Sigmoid colon (tissue), 4 donors: ENCODE data around the gene PRMT9.

Source experiments
- CTCF ChIP-seq, 4 experiments: fragments of 450-650 bp in 3 of 4; fragments of 200-600 bp in 1 of 4; IDR thresholded peaks; one replicate each; pipeline ENCODE4 v1.5.1; 2016 to 2019; ENCODE audit warnings: antibody characterized with exemption in 4 of 4, mild to moderate bottlenecking in 3 of 4, moderate library complexity in 2 of 4
- EP300 ChIP-seq, 4 donors: sonication (generic); formaldehyde crosslinking; IDR thresholded peaks; one replicate each; pipeline ENCODE4 v1.6.1; 2017; ENCODE audit warnings: antibody characterized with exemption in 4 of 4

DNA sequence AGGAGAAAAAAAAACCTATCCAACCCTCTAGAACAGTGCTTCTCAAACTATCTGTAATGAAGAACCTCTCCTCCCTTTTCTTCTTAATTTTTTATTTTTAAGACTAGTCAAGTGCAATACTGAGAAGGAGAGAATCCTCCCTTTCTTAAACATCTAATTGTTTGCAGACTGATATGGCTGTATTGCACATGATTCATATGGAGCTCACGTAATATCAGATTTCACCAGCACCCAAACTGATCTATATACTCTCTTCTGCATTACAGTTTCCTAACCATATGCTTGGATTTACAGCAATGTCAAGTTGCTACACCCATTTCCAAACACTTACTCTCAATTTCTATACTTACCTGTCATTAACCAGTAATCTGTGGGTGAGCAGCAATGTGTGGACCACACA is 9.5 kb downstream of the PRMT9 start:
- TF ChIP-seq CTCF (IDR thresholded peaks at IDR 0.05): no peak
- no peak for TF ChIP-seq EP300 (IDR thresholded peaks at IDR 0.05)
